SU-DHL-6 (cell line): ENCODE data around the gene RBP5.
A peak's percentile ranks its signal among the peaks of the same experiment; 100 is the strongest.

Experiments used
- H2AFZ ChIP-seq: fragments of 200-600 bp; sonication (generic); 2 replicates; pipeline ENCODE4 v1.6.1; 2014; ENCODE audit warnings: low read depth, mild to moderate bottlenecking, moderate library complexity, mixed read lengths, antibody characterized with exemption, low read length; ENCODE audit not compliant: severe bottlenecking
- H3F3A ChIP-seq: fragments of 200-600 bp; shearing (Covaris generic); 2 replicates; pipeline ENCODE4 v1.6.0; 2016; ENCODE audit warnings: antibody characterized with exemption, mild to moderate bottlenecking; ENCODE audit not compliant: insufficient read depth
- H3K27ac ChIP-seq: fragments of 200-600 bp; sonication (generic); 2 replicates; pipeline ENCODE4 v1.5.1; 2016; ENCODE audit warnings: low read depth, mild to moderate bottlenecking, low read length, moderate library complexity, mixed read lengths
- H3K27me3 ChIP-seq: fragments of 200-600 bp; sonication (generic), shearing (Covaris generic); 2 replicates; pipeline ENCODE4 v1.6.0; 2014; ENCODE audit warnings: mild to moderate bottlenecking, low read length
- H3K36me3 ChIP-seq: fragments of 200-600 bp; sonication (generic); 2 replicates; pipeline ENCODE4 v1.6.1; 2014; ENCODE audit warnings: mild to moderate bottlenecking, low read length, mixed read lengths
- H3K4me2 ChIP-seq: fragments of 300-600, 200-600 bp; shearing (Covaris generic), sonication (generic); 2 replicates; pipeline ENCODE4 v1.6.0; 2014; ENCODE audit warnings: low read length, low read depth, mild to moderate bottlenecking; ENCODE audit not compliant: poor library complexity, severe bottlenecking
- H3K4me3 ChIP-seq: fragments of 200-600 bp; sonication (generic); 2 replicates; pipeline ENCODE4 v1.5.1; 2014; ENCODE audit warnings: antibody characterized with exemption, low read length, mild to moderate bottlenecking, mixed read lengths; ENCODE audit not compliant: insufficient read depth, poor library complexity, severe bottlenecking
- H3K79me2 ChIP-seq: fragments of 200-600 bp; sonication (generic); 2 replicates; pipeline ENCODE4 v1.6.1; 2014; ENCODE audit warnings: mild to moderate bottlenecking, low read length, moderate library complexity; ENCODE audit not compliant: insufficient read depth
- H3K9ac ChIP-seq: fragments of 200-600 bp; sonication (generic); 2 replicates; pipeline ENCODE4 v1.7.0; 2014; ENCODE audit warnings: mild to moderate bottlenecking, low read length
- H3K9me2 ChIP-seq: fragments of 200-600 bp; sonication (generic); replicated peaks from 2 replicates; pipeline ENCODE4 v1.6.1; 2014; ENCODE audit warnings: low read length; ENCODE audit not compliant: insufficient read depth
- H3K9me3 ChIP-seq: fragments of 200-600 bp; sonication (generic); 2 replicates; pipeline ENCODE4 v1.6.1; 2014; ENCODE audit warnings: low read length, mixed read lengths; ENCODE audit not compliant: insufficient read depth
- H4K20me1 ChIP-seq: fragments of 200-600 bp; sonication (generic); 2 replicates; pipeline ENCODE4 v1.6.1; 2014; ENCODE audit warnings: low read depth, mild to moderate bottlenecking, antibody characterized with exemption, low read length, moderate library complexity, mixed read lengths
- EZH2phosphoT487 ChIP-seq: fragments of 200-600 bp; sonication (generic), shearing (Covaris generic); conservative IDR thresholded peaks from 2 replicates; pipeline ENCODE4 v1.6.1; 2018; ENCODE audit warnings: mild to moderate bottlenecking, antibody characterized with exemption, low read length, moderate library complexity, mixed read lengths
- TF ChIP-seq, protein P1 (sequence below): fragments of 200-600 bp; sonication (generic); IDR thresholded peaks from one replicate; pipeline ENCODE4 v1.5.1; 2017; ENCODE audit warnings: antibody characterized with exemption, mild to moderate bottlenecking, low read length, moderate library complexity; ENCODE audit not compliant: insufficient read depth, poor library complexity, severe bottlenecking

Gene RBP5

DNA sequence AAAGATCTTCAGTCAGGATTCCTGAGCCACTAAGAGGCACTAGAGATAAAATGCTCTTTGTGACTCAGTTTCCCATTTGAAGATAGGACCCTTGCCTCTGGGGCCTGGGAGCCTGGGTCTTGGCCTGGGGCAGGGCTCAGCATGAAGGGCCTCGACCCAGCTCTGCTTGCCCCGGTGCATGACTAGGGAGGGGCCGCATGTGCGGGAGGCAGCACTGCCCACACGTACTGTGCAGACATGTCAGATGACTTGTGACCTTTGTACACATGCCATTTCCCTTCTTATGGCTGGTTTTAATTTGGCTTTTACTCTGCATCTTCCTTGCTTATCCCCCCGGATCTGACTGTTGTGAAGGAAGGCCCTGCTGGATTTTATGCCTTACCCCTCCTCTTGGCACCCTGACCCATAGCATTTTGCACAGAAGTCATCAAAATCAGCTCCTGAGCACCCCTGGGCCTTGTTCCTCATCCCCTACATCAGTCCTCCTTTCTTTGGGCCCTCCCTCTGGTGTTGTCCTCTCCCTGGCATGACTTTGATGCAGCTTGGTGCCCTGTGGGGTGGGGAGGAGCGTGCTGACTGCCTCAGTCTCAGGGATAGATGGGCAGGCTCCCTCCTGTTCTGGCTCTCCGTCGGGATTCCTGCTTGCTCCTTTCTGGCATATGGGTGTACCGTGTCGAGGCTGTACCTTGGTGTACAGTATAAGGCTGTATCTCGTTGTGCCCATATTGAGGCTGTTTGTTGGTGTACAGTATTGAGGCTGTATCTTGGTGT, 5.9 kb upstream of the RBP5 start:
- Histone ChIP-seq H3K36me3 (no peaks in the 10 kb centered on the region), H3K27me3 (no peaks in the 10 kb centered on the region), H3K9me3 (no peaks in the 10 kb centered on the region), H3K4me2 (no peak overlapping the region), H3K4me3 (no peak overlapping the region), H3K9ac (no peak overlapping the region), H3K27ac (no peak overlapping the region), H3K9me2 (no peaks in the 10 kb centered on the region), H4K20me1 (no peaks in the 10 kb centered on the region), H3F3A (no peaks in the 10 kb centered on the region), H3K79me2 (no peaks in the 10 kb centered on the region), H2AFZ (no peak overlapping the region)
- no peak for TF ChIP-seq EZH2phosphoT487
- TF ChIP-seq, protein P1, sequence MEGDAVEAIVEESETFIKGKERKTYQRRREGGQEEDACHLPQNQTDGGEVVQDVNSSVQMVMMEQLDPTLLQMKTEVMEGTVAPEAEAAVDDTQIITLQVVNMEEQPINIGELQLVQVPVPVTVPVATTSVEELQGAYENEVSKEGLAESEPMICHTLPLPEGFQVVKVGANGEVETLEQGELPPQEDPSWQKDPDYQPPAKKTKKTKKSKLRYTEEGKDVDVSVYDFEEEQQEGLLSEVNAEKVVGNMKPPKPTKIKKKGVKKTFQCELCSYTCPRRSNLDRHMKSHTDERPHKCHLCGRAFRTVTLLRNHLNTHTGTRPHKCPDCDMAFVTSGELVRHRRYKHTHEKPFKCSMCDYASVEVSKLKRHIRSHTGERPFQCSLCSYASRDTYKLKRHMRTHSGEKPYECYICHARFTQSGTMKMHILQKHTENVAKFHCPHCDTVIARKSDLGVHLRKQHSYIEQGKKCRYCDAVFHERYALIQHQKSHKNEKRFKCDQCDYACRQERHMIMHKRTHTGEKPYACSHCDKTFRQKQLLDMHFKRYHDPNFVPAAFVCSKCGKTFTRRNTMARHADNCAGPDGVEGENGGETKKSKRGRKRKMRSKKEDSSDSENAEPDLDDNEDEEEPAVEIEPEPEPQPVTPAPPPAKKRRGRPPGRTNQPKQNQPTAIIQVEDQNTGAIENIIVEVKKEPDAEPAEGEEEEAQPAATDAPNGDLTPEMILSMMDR, result no peak

DNA sequence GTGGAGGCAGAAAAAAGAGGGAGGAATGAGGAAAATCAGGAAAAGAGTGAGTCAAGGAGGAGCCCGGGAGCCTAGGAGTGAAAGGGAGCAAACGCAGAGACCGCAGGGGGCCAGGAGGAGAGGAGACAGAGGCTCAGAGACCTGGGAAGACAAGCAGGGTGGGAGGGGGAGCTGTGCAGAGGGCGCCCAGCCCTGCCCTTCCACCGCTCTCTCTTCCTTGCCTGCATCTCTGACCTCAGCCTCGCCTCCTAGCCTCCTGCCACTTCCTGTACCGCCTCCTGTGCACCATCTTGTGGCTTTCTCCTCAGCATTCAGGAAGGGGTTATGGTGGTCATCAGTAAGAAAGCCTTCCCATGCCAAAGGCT, 2.8 kb upstream of the RBP5 start:
- Histone ChIP-seq H3K27ac (no peak overlapping the region), H3K4me2 (peak overlapping the region; percentile 79), H3K9me2 (no peaks in the 10 kb centered on the region), H2AFZ (no peak overlapping the region), H3K4me3 (no peak overlapping the region), H3K79me2 (no peaks in the 10 kb centered on the region), H3F3A (no peaks in the 10 kb centered on the region), H3K9me3 (no peaks in the 10 kb centered on the region), H3K36me3 (no peaks in the 10 kb centered on the region), H4K20me1 (no peaks in the 10 kb centered on the region), H3K9ac (no peak overlapping the region; the same call in 1 of the 2 replicates), H3K27me3 (no peaks in the 10 kb centered on the region)
- no peak for TF ChIP-seq EZH2phosphoT487
- TF ChIP-seq, protein P1, result no peak

DNA sequence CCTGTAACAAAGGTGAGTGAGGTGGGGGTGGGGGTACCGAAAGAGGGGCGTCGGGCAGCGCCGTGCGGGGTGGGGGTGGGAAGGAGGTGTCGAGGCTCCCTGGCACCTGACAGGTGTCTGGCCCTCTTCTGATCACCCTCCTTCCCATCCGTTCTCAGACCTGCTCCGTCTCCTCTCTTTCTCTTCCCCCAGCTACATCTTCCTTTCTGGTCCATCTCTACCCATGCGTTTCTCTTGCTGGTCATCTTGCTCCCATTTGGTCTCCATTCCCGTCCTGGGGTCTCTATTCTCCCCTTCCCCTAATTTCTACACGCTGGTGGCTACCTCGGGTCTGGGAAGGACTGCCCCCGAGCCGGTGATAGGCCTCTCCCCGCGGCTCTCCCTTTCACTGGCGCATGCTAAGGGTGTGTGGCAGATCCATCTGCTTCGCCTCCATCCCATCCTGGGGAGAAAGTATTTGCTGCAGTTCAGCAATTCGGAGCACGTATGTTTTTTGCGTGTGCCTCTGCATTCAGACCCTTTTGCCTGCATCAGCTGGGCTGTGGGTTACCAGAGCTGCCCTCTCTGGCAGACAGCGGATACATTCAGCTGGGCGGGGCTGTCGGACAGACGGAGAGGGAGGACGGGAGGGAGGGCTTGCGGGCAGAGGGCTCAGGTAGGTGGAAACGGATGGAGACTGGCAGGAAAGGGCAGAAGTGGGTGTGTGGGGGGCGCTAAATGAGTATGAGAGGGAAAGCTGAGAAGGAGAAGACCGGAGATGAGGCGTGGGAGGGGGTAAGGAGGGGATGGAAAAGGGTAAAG, 2.2 kb upstream of the RBP5 start:
- peak overlapping the region; percentile 79 for H3K4me2 ChIP-seq
- TF ChIP-seq, protein P1, result no peak
- no peak for TF ChIP-seq EZH2phosphoT487
- H3K4me3 ChIP-seq, result peak overlapping the region; percentile 61
- no peaks in the 10 kb centered on the region for H4K20me1 ChIP-seq
- no peaks in the 10 kb centered on the region for H3K27me3 ChIP-seq
- H3F3A ChIP-seq, result no peaks in the 10 kb centered on the region
- no peaks in the 10 kb centered on the region for H3K9me2 ChIP-seq
- no peaks in the 10 kb centered on the region for H3K79me2 ChIP-seq
- H3K9ac ChIP-seq, result peak overlapping the region; percentile 61
- no peaks in the 10 kb centered on the region for H3K36me3 ChIP-seq
- no peaks in the 10 kb centered on the region for H3K9me3 ChIP-seq
- peak overlapping the region; percentile 92 for H2AFZ ChIP-seq
- H3K27ac ChIP-seq, result no peak overlapping the region
